CD4-positive, alpha-beta memory T cell (primary cell): ENCODE measurements around the gene COL7A1. TPM values are rescaled to one million over a fixed set of nuclear protein-coding genes. Genes with fewer than 3 reads are reported as not detected.

ENCODE experiments used
- CTCF ChIA-PET: fragments of 350-600 bp; sonication (Branson Sonifier 250); formaldehyde crosslinking; loops from one replicate; lab custom pipeline; 2021; ENCODE audit warnings: inconsistent platforms; ENCODE audit not compliant: partially characterized antibody; lab: Charles Lee
- POLR2A ChIA-PET: fragments of 350-600 bp; sonication (Branson Sonifier 250); formaldehyde crosslinking; loops from one replicate; lab custom pipeline; 2021; ENCODE audit not compliant: partially characterized antibody; lab: Charles Lee
- DNase-seq, 5 donors: peaks; one replicate each; pipeline versions ENCODE4 v3.0.0 to v3.0.0-alpha.2; 2020 to 2022; ENCODE audit warnings: mixed read lengths in 1 of 5
- H3K27ac ChIP-seq: one replicate; pipeline ENCODE4 v1.7.0; 2013; ENCODE audit warnings: low read depth, low read length
- H3K27me3 ChIP-seq: 2 replicates; pipeline ENCODE4 v1.7.0; 2013; ENCODE audit warnings: mild to moderate bottlenecking, low read length, moderate library complexity; ENCODE audit not compliant: insufficient read depth
- H3K36me3 ChIP-seq: 2 replicates; pipeline ENCODE4 v1.7.0; 2013; ENCODE audit warnings: mild to moderate bottlenecking, low read length, moderate library complexity; ENCODE audit not compliant: insufficient read depth
- H3K4me1 ChIP-seq: 2 replicates; pipeline ENCODE4 v1.7.0; 2013; ENCODE audit warnings: mild to moderate bottlenecking, low read length, moderate library complexity; ENCODE audit not compliant: insufficient read depth
- H3K4me3 ChIP-seq, 2 donors: one replicate each; pipeline ENCODE4 v1.7.0; 2013; ENCODE audit warnings: low read length in 2 of 2, mild to moderate bottlenecking in 1 of 2
- H3K9me3 ChIP-seq, 2 donors: one replicate each; pipeline ENCODE4 v1.7.0; 2013; ENCODE audit warnings: low read length in 2 of 2, control low read depth in 1 of 2; ENCODE audit not compliant: control insufficient read depth in 1 of 2
- H3K27ac Mint-ChIP-seq, 7 donors: one replicate each; pipeline ENCODE4 v1.8.0; 2020 to 2021; ENCODE audit warnings: mixed read lengths in 7 of 7, mild to moderate bottlenecking in 6 of 7, inconsistent platforms in 3 of 7, moderate library complexity in 3 of 7
- H3K27me3 Mint-ChIP-seq, 2 donors: one replicate each; pipeline ENCODE4 v1.8.0; 2020 to 2021; ENCODE audit warnings: mixed read lengths in 2 of 2
- H3K36me3 Mint-ChIP-seq, 2 donors: one replicate each; pipeline ENCODE4 v1.8.0; 2020 to 2021; ENCODE audit warnings: mixed read lengths in 2 of 2, inconsistent platforms in 1 of 2, mild to moderate bottlenecking in 1 of 2
- H3K4me1 Mint-ChIP-seq, 4 donors: one replicate each; pipeline ENCODE4 v1.8.0; 2020 to 2021; ENCODE audit warnings: mixed read lengths in 4 of 4, mild to moderate bottlenecking in 1 of 4
- H3K4me3 Mint-ChIP-seq, 8 donors: one replicate each; pipeline ENCODE4 v1.8.0; 2020 to 2021; ENCODE audit warnings: mixed read lengths in 8 of 8, mild to moderate bottlenecking in 7 of 8, moderate library complexity in 6 of 8, inconsistent platforms in 3 of 8
- H3K9me3 Mint-ChIP-seq, 8 donors: one replicate each; pipeline ENCODE4 v1.8.0; 2020 to 2021; ENCODE audit warnings: mixed read lengths in 8 of 8, mild to moderate bottlenecking in 5 of 8, inconsistent platforms in 3 of 8, moderate library complexity in 1 of 8
- intact Hi-C: fragments of 100-400 bp; cut with micrococcal nuclease; formaldehyde crosslinking; loops from one replicate; pipeline ENCODE4 v1.15.1; 2023
- polyA plus RNA-seq, 2 donors: library from polyadenylated mRNA; unstranded; fragments of 300-500 nt; fragmentation: Illumina TruSeq; gene quantifications; one replicate each; pipeline ENCODE4 v1.2.3, GENCODE V29; 2021
- total RNA-seq, 2 experiments: library from RNA; stranded (reverse); gene quantifications; one replicate each; pipeline ENCODE4 v1.2.3, GENCODE V29; 2021

COL7A1 gene
- total and polyA plus RNA-seq, 4 experiments from 2014 or later, result 1.2 to 1.9 TPM; not detected in 2

DNA sequence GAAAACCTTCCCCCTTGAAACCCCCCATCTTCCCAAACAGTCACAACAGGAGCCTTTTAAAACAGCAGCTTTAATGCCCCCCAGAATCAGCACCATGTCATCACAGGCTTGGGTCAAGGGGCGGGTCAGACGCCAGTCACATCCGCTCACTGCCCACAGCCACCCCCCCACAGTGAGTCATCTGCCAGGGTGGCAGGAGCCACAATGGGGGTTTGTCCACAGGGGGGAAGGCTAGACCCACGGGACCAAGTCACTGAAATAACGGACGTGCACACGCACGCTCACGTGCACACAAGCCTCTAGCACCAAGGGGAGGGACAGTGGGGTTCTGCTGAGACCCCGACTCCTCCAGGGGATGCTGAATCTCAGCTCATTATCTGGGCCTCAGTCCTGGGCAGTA lies 31.1 kb downstream of the COL7A1 start:
- ChIA-PET CTCF (no interaction called here), POLR2A (no interaction called here)
- peaks cover 0 to 12% (median 0%) of the 10 kb centered on the region in 4 donors for H3K4me1 Mint-ChIP-seq
- no peaks in the 10 kb centered on the region for H3K36me3 Mint-ChIP-seq
- H3K9me3 ChIP-seq, result no peaks in the 10 kb centered on the region
- H3K4me3 ChIP-seq, result no peak overlapping the region
- no peaks in the 10 kb centered on the region for H3K36me3 ChIP-seq
- peaks cover 0 to 1% (median 0%) of the 10 kb centered on the region in 8 donors for H3K9me3 Mint-ChIP-seq
- peak overlapping the region in 1 of 8 donors; percentile 7 for H3K4me3 Mint-ChIP-seq
- no peaks in the 10 kb centered on the region for H3K4me1 ChIP-seq
- no peaks in the 10 kb centered on the region for H3K27me3 ChIP-seq
- H3K27ac ChIP-seq, result no peak overlapping the region
- H3K27ac Mint-ChIP-seq, result no peak overlapping the region
- intact Hi-C loops, result no loop called here
- peak in 1 of 5 donors; percentile 31 for DNase-seq
- H3K27me3 Mint-ChIP-seq, result no peaks in the 10 kb centered on the region

DNA sequence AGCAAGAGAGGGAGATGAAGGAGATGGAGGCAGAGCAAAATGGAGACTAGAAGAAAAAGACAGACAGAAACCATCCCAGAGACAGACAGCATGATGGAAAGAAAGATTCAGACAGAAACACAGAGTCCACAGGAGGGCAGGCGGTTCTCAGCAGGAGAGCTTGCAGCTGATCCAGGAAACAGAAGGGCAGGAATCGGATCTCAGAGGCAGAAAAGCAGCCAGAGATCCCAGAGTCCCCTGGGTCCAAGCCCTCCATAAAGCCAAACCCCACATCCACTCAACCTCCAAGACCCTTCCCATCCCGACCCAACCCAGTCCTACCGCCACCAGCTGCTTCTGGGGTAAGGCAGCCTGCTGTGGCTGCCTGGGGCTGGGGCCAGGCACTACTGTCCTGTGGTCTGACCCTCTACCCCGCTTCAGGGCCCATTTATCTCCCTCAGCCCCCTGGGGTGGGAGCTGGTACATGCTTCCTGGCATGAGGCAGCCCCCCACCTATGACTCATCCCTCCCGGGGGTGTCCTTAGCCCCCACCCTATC lies 31.7 kb downstream of the COL7A1 start, which contains the start of gene UCN2:
TSS of gene UCN2 (minus strand) at position 400 of the 537 bp plus-strand sequence. CDS start 657 bp downstream, outside the sequence.
- peaks cover 0 to 15% (median 4%) of the 10 kb centered on the region in 4 donors for H3K4me1 Mint-ChIP-seq
- peaks cover 2% of the 10 kb centered on the region for H3K4me1 ChIP-seq
- intact Hi-C loops, result no loop called here
- H3K27ac ChIP-seq, result no peak within 1 kb of the TSS
- peak in 1 of 5 donors; percentile 1 for DNase-seq
- no peaks in the 10 kb centered on the region for H3K27me3 Mint-ChIP-seq
- H3K36me3 Mint-ChIP-seq, result no peaks in the 10 kb centered on the region
- peak within 1 kb of the TSS in 1 of 8 donors; percentile 7 for H3K4me3 Mint-ChIP-seq
- no peaks in the 10 kb centered on the region for H3K27me3 ChIP-seq
- H3K36me3 ChIP-seq, result no peaks in the 10 kb centered on the region
- POLR2A ChIA-PET, result no interaction called here
- peak within 1 kb of the TSS in 1 of 7 donors; percentile 48 for H3K27ac Mint-ChIP-seq
- no peak within 1 kb of the TSS for H3K4me3 ChIP-seq
- H3K9me3 Mint-ChIP-seq, result peaks cover 0 to 1% (median 0%) of the 10 kb centered on the region in 8 donors
- CTCF ChIA-PET, result no interaction called here
- H3K9me3 ChIP-seq, result no peaks in the 10 kb centered on the region

DNA sequence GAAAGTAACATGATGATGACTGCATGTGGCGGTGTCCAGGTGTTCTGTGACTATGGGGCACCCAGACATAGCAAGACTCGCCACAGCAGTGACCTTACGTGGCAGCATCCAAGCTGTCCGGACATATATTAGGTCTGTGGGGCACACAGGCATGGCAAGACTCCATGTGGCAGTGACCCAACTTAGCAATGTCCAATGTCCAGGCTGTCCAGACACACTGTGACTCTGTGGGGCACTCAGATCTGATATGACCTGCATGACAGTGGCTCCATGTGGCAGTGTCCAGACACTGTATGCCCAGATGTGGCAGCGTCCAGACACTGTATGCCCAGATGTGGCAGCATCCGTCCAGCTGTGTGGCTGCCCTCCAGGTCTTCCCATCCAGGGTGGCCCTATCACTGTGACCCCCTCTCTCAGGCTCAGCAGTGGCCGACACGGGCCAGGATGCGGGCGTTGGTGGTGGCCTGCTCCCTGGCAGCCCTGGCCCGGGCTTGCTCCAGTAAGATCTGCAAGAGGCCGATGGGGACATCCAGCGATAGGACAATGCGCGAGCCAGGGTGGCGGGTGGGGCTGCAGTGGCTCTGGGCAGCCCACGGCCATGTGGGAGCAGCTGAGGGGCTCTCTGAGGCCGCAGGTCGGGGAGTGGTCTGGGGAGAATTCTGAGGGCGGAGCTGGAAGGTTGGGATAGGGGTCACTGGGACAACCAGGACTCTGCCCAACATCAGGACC lies 32.6 kb downstream of the COL7A1 start:
- POLR2A ChIA-PET, result interaction anchor here (0.9 kb wide), 1 partner anchor 98 kb away, joined by 3 read pairs; no protein-coding TSS in a partner anchor
- CTCF ChIA-PET, result interaction anchor here (18.1 kb wide), 1 partner anchor 161 kb away, joined by 330 read pairs; no protein-coding TSS in a partner anchor
- no peak overlapping the region for H3K27ac ChIP-seq

DNA sequence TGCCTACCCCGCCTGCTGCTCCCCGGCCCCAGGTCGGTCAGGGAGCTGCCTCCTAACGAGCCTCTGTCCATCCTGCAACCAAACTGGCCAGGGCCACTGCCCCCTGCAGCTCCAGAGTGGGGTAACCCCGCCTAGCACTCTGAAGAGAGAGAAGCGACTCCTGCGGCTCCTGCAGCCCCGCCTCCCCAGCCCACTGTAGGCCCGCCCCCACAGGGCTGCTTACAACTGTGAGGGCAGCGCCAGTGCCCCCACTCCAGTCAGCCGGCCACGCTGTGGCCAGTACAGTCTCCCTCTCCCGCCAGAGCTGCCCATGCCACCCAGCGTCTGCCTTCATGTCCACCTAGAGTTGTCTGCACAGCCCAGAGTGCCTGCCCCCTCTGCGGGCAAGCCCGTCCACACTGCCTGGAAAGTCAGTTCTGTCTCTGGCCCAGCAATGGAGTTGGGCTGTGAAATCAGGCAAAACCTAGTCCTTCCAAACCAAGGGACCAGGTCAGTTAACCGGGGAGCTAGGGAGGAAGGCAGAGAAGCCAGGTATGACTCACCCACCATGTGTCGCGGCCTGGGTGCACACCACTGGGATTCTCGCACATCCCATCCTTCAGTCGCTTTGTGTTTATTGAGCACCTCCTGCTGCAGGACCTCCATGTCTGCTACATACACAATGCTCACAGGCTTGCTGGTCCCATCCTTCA lies 33.9 kb downstream of the COL7A1 start:
- Histone ChIP-seq H3K36me3 (no peaks in the 10 kb centered on the region), H3K9me3 (no peaks in the 10 kb centered on the region), H3K27me3 (no peaks in the 10 kb centered on the region), H3K27ac (no peak overlapping the region), H3K4me1 (peaks cover 18% of the 10 kb centered on the region), H3K4me3 (no peak overlapping the region)
- ChIA-PET CTCF (interaction anchor here (18.1 kb wide), 1 partner anchor 159 kb away, joined by 330 read pairs; no protein-coding TSS in a partner anchor), POLR2A (interaction anchor here (0.9 kb wide), 1 partner anchor 97 kb away, joined by 3 read pairs; no protein-coding TSS in a partner anchor)
- Mint-ChIP-seq H3K36me3 (no peaks in the 10 kb centered on the region), H3K9me3 (peaks cover 0 to 3% (median 0%) of the 10 kb centered on the region in 8 donors), H3K27me3 (no peaks in the 10 kb centered on the region), H3K27ac (no peak overlapping the region), H3K4me1 (peaks cover 4 to 29% (median 16%) of the 10 kb centered on the region in 4 donors), H3K4me3 (no peak overlapping the region)
- intact Hi-C loops, result no loop called here
- DNase-seq, result peak in 1 of 5 donors; percentile 16

More for the DNA sequence above, 32.6 kb downstream of the COL7A1 start:
- H3K4me1 Mint-ChIP-seq, result peaks cover 3 to 20% (median 9%) of the 10 kb centered on the region in 4 donors
- Histone ChIP-seq H3K4me1 (peaks cover 11% of the 10 kb centered on the region), H3K36me3 (no peaks in the 10 kb centered on the region), H3K4me3 (no peak overlapping the region), H3K27me3 (no peaks in the 10 kb centered on the region), H3K9me3 (no peaks in the 10 kb centered on the region)
- H3K9me3 Mint-ChIP-seq, result peaks cover 0 to 3% (median 0%) of the 10 kb centered on the region in 8 donors
- no peak overlapping the region for H3K27ac Mint-ChIP-seq
- intact Hi-C loops, result no loop called here
- H3K27me3 Mint-ChIP-seq, result no peaks in the 10 kb centered on the region
- DNase-seq, result peak in 1 of 5 donors; percentile 30
- no peaks in the 10 kb centered on the region for H3K36me3 Mint-ChIP-seq
- H3K4me3 Mint-ChIP-seq, result no peak overlapping the region

DNA sequence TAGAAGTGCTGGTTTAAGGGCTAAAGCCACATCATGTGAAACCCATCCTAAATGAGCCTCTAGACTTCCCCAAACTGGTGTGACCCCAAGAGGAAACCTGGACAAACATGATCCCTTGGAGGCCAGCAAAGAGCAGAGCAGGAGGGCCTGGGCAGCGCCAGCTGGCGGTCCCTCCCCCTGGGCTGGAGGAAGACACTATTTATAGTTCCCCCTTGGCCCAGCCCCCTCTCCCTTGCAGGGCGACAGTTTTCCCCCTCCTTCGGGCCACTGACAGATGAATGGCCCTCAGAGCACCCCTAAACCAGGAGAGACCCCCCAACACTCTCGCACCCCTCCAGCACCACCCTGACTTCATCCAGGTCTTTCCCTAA lies 34.5 kb downstream of the COL7A1 start:
- H3K4me3 ChIP-seq, result no peak overlapping the region
- CTCF ChIA-PET, result interaction anchor here (18.1 kb wide), 1 partner anchor 159 kb away, joined by 330 read pairs; no protein-coding TSS in a partner anchor
- intact Hi-C loops, result no loop called here
- peaks cover 23% of the 10 kb centered on the region for H3K4me1 ChIP-seq
- Mint-ChIP-seq H3K4me1 (peaks cover 5 to 29% (median 17%) of the 10 kb centered on the region in 4 donors), H3K4me3 (no peak overlapping the region), H3K36me3 (no peaks in the 10 kb centered on the region), H3K9me3 (peaks cover 0 to 3% (median 0%) of the 10 kb centered on the region in 8 donors), H3K27me3 (no peaks in the 10 kb centered on the region), H3K27ac (no peak overlapping the region)
- no peaks in the 10 kb centered on the region for H3K36me3 ChIP-seq
- H3K9me3 ChIP-seq, result no peaks in the 10 kb centered on the region
- DNase-seq, result peak in 1 of 5 donors; percentile 10
- POLR2A ChIA-PET, result no interaction called here
- no peak overlapping the region for H3K27ac ChIP-seq
- H3K27me3 ChIP-seq, result no peaks in the 10 kb centered on the region

DNA sequence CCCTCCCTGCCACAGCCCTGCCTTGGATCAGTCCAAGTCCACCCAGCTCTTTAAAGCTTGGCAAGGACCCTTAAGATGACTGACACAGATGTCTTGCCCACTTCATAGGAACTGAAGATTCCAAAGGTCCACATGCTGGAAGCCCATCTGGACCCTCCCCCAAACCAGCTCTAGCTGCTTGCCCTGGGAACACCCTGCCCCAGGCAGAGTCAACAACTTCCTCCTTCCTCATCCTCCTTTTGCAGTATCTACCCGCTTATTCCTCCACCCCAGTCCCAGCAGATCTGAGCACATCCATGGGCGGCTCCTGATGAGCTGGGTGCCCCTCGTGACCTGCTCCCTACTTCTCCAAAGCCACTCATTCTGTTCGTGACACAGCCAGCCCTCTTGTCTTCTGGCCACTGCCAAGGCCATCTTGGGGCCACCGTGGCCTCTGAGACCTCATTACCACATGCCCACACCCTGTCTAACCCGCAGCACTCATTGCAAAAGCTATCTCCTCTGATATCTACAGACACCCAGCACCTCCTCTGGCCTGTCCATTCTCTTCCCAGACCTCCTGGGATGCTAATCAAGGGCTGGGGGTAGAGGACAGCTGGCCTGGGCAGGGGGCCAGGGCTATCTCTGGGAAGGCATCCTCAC lies 36.5 kb downstream of the COL7A1 start:
- Histone ChIP-seq H3K4me3 (no peak overlapping the region), H3K9me3 (no peaks in the 10 kb centered on the region), H3K36me3 (no peaks in the 10 kb centered on the region), H3K27me3 (no peaks in the 10 kb centered on the region), H3K27ac (no peak overlapping the region), H3K4me1 (peaks cover 23% of the 10 kb centered on the region)
- H3K4me3 Mint-ChIP-seq, result peak overlapping the region in 6 of 8 donors; percentile 31 to 87 (median 54)
- no peaks in the 10 kb centered on the region for H3K36me3 Mint-ChIP-seq
- ChIA-PET CTCF (interaction anchor here (1.0 to 18.1 kb wide), 15 partner anchors 9 to 157 kb away, joined by 3 to 330 read pairs (median 4); partner anchors contain the start of genes CCDC51 and SLC26A6), POLR2A (interaction anchor here (1.1 to 2.5 kb wide), 4 partner anchors 50 to 158 kb away, joined by 3 to 13 read pairs (median 8); partner anchors contain the start of genes CCDC51 and TMA7)
- peaks cover 0 to 3% (median 0%) of the 10 kb centered on the region in 8 donors for H3K9me3 Mint-ChIP-seq
- H3K27me3 Mint-ChIP-seq, result no peaks in the 10 kb centered on the region
- peaks cover 5 to 27% (median 17%) of the 10 kb centered on the region in 4 donors for H3K4me1 Mint-ChIP-seq
- peak overlapping the region in 2 of 7 donors; percentile 49 to 84 for H3K27ac Mint-ChIP-seq
- peak in 1 of 5 donors; percentile 38 for DNase-seq
- intact Hi-C loops, result loop anchor here (1.0 to 5.0 kb wide), 4 partner anchors 51 to 366 kb away; partner anchors contain the start of gene UQCRC1
